CD4-positive, alpha-beta T cell treated with Interleukin-21 for 1 hour (primary cell): ENCODE data around the gene SERPINC1.
"Not testable (repeated sequence)": the region's sequence is repeated elsewhere in the genome, so short reads cannot be mapped to it uniquely, and the experiment has no call there.

ENCODE experiments used
- DNase-seq: peaks from one replicate; pipeline ENCODE4 v3.0.0-alpha.2; 2020

Gene SERPINC1

GRCh38 chr1:173917149-173917548 is at the start of gene SERPINC1:
Gene SERPINC1, minus strand, starts transcription at chr1:173917327. Its CDS starts 68 bp downstream, at chr1:173917259.
- DNase-seq = no peak

- DNase-seq = not testable (repeated sequence)
Observed at GRCh38 chr1:173965896-173966295, 48.8 kb upstream of the SERPINC1 start.

- no peak for DNase-seq
Observed at GRCh38 chr1:173963477-173963876, 46.4 kb upstream of the SERPINC1 start.

- no peak for DNase-seq
Observed at GRCh38 chr1:173960625-173961024, 43.5 kb upstream of the SERPINC1 start.

- DNase-seq = no peak
Observed at GRCh38 chr1:173954179-173954578, 37.1 kb upstream of the SERPINC1 start.

- DNase-seq = no peak
Observed at GRCh38 chr1:173948594-173948993, 31.5 kb upstream of the SERPINC1 start.

GRCh38 chr1:173946380-173946921 is 29.3 kb upstream of the SERPINC1 start:
- no peak for DNase-seq

- DNase-seq = no peak
Observed at GRCh38 chr1:173937062-173937461, 19.9 kb upstream of the SERPINC1 start.

- no peak for DNase-seq
Observed at GRCh38 chr1:173934440-173934839, 17.3 kb upstream of the SERPINC1 start.

GRCh38 chr1:173930541-173930940 is 13.4 kb upstream of the SERPINC1 start:
- not testable (repeated sequence) for DNase-seq

- no peak for DNase-seq
Observed at GRCh38 chr1:173925306-173926242, 8.4 kb upstream of the SERPINC1 start.

GRCh38 chr1:173920861-173921260 is 3.7 kb upstream of the SERPINC1 start:
- no peak for DNase-seq

- no peak for DNase-seq
Observed at GRCh38 chr1:173917635-173918493, 737 bp upstream of the SERPINC1 start.

GRCh38 chr1:173916667-173917066 is 460 bp downstream of the SERPINC1 start:
- DNase-seq = no peak

- no peak for DNase-seq
Observed at GRCh38 chr1:173915596-173915995, 1.5 kb downstream of the SERPINC1 start.

GRCh38 chr1:173914366-173914871 is 2.7 kb downstream of the SERPINC1 start:
- peak; percentile 36 for DNase-seq

- DNase-seq = no peak
Observed at GRCh38 chr1:173913111-173913510, 4.0 kb downstream of the SERPINC1 start.

GRCh38 chr1:173903827-173904531 is 13.1 kb downstream of the SERPINC1 start:
- DNase-seq = no peak

GRCh38 chr1:173900992-173901391 is 16.1 kb downstream of the SERPINC1 start:
- DNase-seq = no peak

- no peak for DNase-seq
Observed at GRCh38 chr1:173900427-173900826, 16.7 kb downstream of the SERPINC1 start.

GRCh38 chr1:173894189-173894588 is 22.9 kb downstream of the SERPINC1 start:
- DNase-seq = no peak

GRCh38 chr1:173893611-173894010 is 23.5 kb downstream of the SERPINC1 start:
- DNase-seq = no peak
